Skeletal muscle satellite cell (primary cell): ENCODE data around the gene NPFFR1.
A peak's percentile ranks its signal among the peaks of the same experiment; 100 is the strongest.

Experiments
- H3K27me3 ChIP-seq: 2 replicates; pipeline ENCODE4 v1.7.0; 2013; ENCODE audit warnings: low read length; ENCODE audit not compliant: control insufficient read depth, insufficient read depth
- H3K36me3 ChIP-seq: 2 replicates; pipeline ENCODE4 v1.7.0; 2013; ENCODE audit warnings: mild to moderate bottlenecking, control low read depth, low read length; ENCODE audit not compliant: insufficient read depth
- H3K4me1 ChIP-seq: 2 replicates; pipeline ENCODE4 v1.7.0; 2013; ENCODE audit warnings: low read length; ENCODE audit not compliant: control insufficient read depth, insufficient read depth
- H3K4me2 ChIP-seq: 2 replicates; pipeline ENCODE4 v1.7.0; 2013; ENCODE audit warnings: mild to moderate bottlenecking, low read length
- H3K4me3 ChIP-seq: 2 replicates; pipeline ENCODE4 v1.7.0; 2013; ENCODE audit warnings: low read length
- H3K9ac ChIP-seq: 2 replicates; pipeline ENCODE4 v1.7.0; 2013; ENCODE audit warnings: mild to moderate bottlenecking, low read depth, low read length, moderate library complexity
- H3K9me3 ChIP-seq: replicated peaks from 2 replicates; pipeline ENCODE4 v1.7.0; 2013; ENCODE audit warnings: mild to moderate bottlenecking, control low read depth, low read length

NPFFR1 gene

GRCh38 chr10:70283071-70283444 lies 746 bp downstream of the NPFFR1 start:
- H3K9me3 ChIP-seq: no peaks in the 10 kb centered on the region
- no peak overlapping the region for H3K4me3 ChIP-seq
- peaks cover 60% of the 10 kb centered on the region for H3K27me3 ChIP-seq
- H3K4me1 ChIP-seq: peaks cover 4% of the 10 kb centered on the region
- no peak overlapping the region for H3K4me2 ChIP-seq
- no peak overlapping the region for H3K9ac ChIP-seq
- H3K36me3 ChIP-seq: no peaks in the 10 kb centered on the region

GRCh38 chr10:70281609-70282008 lies 2.2 kb downstream of the NPFFR1 start:
- no peak overlapping the region for H3K9ac ChIP-seq
- peaks cover 60% of the 10 kb centered on the region for H3K27me3 ChIP-seq
- no peak overlapping the region for H3K4me2 ChIP-seq
- H3K9me3 ChIP-seq: no peaks in the 10 kb centered on the region
- no peak overlapping the region for H3K4me3 ChIP-seq
- no peaks in the 10 kb centered on the region for H3K36me3 ChIP-seq
- H3K4me1 ChIP-seq: peaks cover 4% of the 10 kb centered on the region

- Histone ChIP-seq H3K9ac (no peak overlapping the region), H3K9me3 (peaks cover 3% of the 10 kb centered on the region), H3K27me3 (peaks cover 52% of the 10 kb centered on the region), H3K4me1 (peaks cover 4% of the 10 kb centered on the region), H3K4me2 (no peak overlapping the region), H3K4me3 (no peak overlapping the region), H3K36me3 (no peaks in the 10 kb centered on the region)
These were observed 3.7 kb downstream of the NPFFR1 start for GRCh38 chr10:70280099-70280498.

GRCh38 chr10:70277396-70278030 lies 6.3 kb downstream of the NPFFR1 start:
- peaks cover 5% of the 10 kb centered on the region for H3K4me1 ChIP-seq

GRCh38 chr10:70274643-70275042 lies 9.2 kb downstream of the NPFFR1 start:
- Histone ChIP-seq H3K4me2 (no peak overlapping the region), H3K4me3 (no peak overlapping the region), H3K4me1 (peaks cover 7% of the 10 kb centered on the region), H3K9me3 (peaks cover 3% of the 10 kb centered on the region), H3K27me3 (peaks cover under 1% of the 10 kb centered on the region), H3K9ac (no peak overlapping the region), H3K36me3 (no peaks in the 10 kb centered on the region)

More at GRCh38 chr10:70277396-70278030, 6.3 kb downstream of the NPFFR1 start:
- H3K4me3 ChIP-seq: no peak overlapping the region
- H3K4me2 ChIP-seq: no peak overlapping the region
- H3K9ac ChIP-seq: no peak overlapping the region
- peaks cover 3% of the 10 kb centered on the region for H3K9me3 ChIP-seq
- no peaks in the 10 kb centered on the region for H3K36me3 ChIP-seq
- peaks cover 26% of the 10 kb centered on the region for H3K27me3 ChIP-seq

- H3K36me3 ChIP-seq: no peaks in the 10 kb centered on the region
- peaks cover 3% of the 10 kb centered on the region for H3K9me3 ChIP-seq
- H3K4me2 ChIP-seq: peak overlapping the region; percentile 17
- H3K4me1 ChIP-seq: peaks cover 11% of the 10 kb centered on the region
- no peak overlapping the region for H3K4me3 ChIP-seq
- no peaks in the 10 kb centered on the region for H3K27me3 ChIP-seq
- no peak overlapping the region for H3K9ac ChIP-seq
These were observed 10.9 kb downstream of the NPFFR1 start for GRCh38 chr10:70272925-70273316.

- Histone ChIP-seq H3K4me2 (no peak overlapping the region), H3K9ac (no peak overlapping the region), H3K4me3 (no peak overlapping the region), H3K27me3 (no peaks in the 10 kb centered on the region), H3K4me1 (peaks cover 17% of the 10 kb centered on the region), H3K9me3 (peaks cover 3% of the 10 kb centered on the region), H3K36me3 (no peaks in the 10 kb centered on the region)
These were observed 11.5 kb downstream of the NPFFR1 start for GRCh38 chr10:70271996-70272924.

GRCh38 chr10:70270952-70271351 lies 12.9 kb downstream of the NPFFR1 start:
- Histone ChIP-seq H3K9me3 (peaks cover 3% of the 10 kb centered on the region), H3K4me3 (no peak overlapping the region), H3K4me1 (peaks cover 26% of the 10 kb centered on the region), H3K27me3 (no peaks in the 10 kb centered on the region), H3K4me2 (no peak overlapping the region), H3K9ac (no peak overlapping the region), H3K36me3 (no peaks in the 10 kb centered on the region)

- H3K9ac ChIP-seq: no peak overlapping the region
- no peaks in the 10 kb centered on the region for H3K27me3 ChIP-seq
These were observed 14.1 kb downstream of the NPFFR1 start for GRCh38 chr10:70269741-70270140.

GRCh38 chr10:70268376-70268775 lies 15.4 kb downstream of the NPFFR1 start:
- Histone ChIP-seq H3K27me3 (no peaks in the 10 kb centered on the region), H3K4me1 (peaks cover 23% of the 10 kb centered on the region), H3K4me3 (no peak overlapping the region), H3K9me3 (no peaks in the 10 kb centered on the region), H3K36me3 (no peaks in the 10 kb centered on the region), H3K4me2 (no peak overlapping the region), H3K9ac (no peak overlapping the region)

More at GRCh38 chr10:70269741-70270140, 14.1 kb downstream of the NPFFR1 start:
- Histone ChIP-seq H3K36me3 (no peaks in the 10 kb centered on the region), H3K4me1 (peaks cover 26% of the 10 kb centered on the region), H3K4me3 (no peak overlapping the region), H3K9me3 (no peaks in the 10 kb centered on the region), H3K4me2 (no peak overlapping the region)

- peaks cover 20% of the 10 kb centered on the region for H3K4me1 ChIP-seq
- H3K9ac ChIP-seq: peak overlapping the region; percentile 4
- H3K4me2 ChIP-seq: peak overlapping the region; percentile 22
- H3K36me3 ChIP-seq: no peaks in the 10 kb centered on the region
- H3K9me3 ChIP-seq: no peaks in the 10 kb centered on the region
- H3K4me3 ChIP-seq: no peak overlapping the region
- no peaks in the 10 kb centered on the region for H3K27me3 ChIP-seq
These were observed 16.5 kb downstream of the NPFFR1 start for GRCh38 chr10:70267161-70267933.
